HPDE6-E6E7 (cell line): Measurements from ENCODE around the gene ITPKC.

Experiments
- DNase-seq: peaks from one replicate; pipeline ENCODE4 v3.0.0; 2011; ENCODE audit warnings: missing footprints; ENCODE audit errors: extremely low spot score

ITPKC gene

DNA sequence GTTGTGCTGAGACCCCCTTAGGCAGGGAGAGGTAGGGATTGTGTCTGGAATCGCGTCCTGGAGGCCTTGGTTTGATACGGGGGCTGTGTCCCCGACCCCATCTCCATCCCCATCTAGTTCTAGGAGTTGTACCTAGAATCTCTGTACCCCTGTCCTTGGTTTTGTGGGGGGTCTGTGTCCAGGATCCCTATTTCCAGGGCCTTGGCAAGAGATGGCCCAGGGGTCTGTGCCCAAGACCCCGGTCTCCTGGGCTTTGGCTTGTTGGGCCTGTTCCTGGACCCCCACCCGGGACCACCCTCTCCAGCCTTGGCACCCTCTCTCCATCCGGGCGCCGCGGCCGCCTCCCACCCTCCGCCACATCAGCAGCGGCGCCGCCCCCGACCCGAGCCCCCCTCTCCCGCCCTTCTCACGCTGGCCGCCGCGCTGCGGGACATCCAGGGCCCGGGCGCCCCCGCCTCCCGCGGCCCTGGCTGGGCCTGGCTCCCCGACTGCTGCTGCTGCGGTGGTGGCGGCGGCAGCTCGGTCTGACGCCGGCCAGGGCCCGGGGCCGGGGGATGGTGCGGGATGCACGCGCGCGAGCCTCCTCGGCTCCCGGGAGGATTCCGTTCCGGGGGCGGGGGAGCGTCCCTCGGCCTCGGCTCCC lies 26.7 kb upstream of the ITPKC start, which contains the start of gene NUMBL:
NUMBL (minus strand) TSS at position 602 of the 643 bp plus-strand sequence; CDS start at position 434, 168 bp downstream.
- DNase-seq = no peak

DNA sequence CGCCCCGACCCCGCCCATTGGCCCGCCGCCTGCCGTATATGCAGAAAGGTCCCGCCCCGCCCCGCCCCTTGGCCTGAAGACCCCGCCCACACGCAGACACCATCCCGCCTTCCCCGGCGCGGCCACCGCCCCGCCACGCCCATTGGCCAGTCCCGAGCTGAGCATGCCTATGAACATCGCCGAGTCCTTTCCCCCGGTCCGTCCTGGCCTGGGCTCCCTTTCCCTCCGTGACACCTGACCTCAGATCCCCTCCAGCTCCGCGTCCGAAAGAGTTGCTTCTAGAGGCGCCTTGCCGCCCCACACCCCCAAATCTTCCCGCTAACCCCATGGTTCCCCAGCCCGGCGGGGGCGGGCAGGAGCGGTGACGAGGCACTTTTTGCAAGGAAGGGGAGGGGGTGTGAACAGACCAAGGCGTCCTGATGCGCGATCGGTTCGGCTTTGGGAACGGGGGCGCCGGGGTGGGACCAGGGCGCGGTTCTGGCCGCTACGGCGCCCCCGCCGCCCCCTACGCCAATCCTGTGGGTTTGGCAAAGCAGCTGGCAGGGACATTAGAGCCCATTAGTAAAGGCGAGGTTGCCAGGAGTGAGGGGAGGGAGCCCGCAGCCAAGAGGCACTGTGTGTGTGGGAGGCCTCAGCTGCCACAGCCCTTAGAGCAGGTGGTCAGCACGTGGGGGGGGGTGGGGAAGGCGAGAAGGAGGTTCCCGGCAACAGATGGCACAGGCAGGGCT lies 26.1 kb upstream of the ITPKC start:
- DNase-seq = peak; percentile 97

DNA sequence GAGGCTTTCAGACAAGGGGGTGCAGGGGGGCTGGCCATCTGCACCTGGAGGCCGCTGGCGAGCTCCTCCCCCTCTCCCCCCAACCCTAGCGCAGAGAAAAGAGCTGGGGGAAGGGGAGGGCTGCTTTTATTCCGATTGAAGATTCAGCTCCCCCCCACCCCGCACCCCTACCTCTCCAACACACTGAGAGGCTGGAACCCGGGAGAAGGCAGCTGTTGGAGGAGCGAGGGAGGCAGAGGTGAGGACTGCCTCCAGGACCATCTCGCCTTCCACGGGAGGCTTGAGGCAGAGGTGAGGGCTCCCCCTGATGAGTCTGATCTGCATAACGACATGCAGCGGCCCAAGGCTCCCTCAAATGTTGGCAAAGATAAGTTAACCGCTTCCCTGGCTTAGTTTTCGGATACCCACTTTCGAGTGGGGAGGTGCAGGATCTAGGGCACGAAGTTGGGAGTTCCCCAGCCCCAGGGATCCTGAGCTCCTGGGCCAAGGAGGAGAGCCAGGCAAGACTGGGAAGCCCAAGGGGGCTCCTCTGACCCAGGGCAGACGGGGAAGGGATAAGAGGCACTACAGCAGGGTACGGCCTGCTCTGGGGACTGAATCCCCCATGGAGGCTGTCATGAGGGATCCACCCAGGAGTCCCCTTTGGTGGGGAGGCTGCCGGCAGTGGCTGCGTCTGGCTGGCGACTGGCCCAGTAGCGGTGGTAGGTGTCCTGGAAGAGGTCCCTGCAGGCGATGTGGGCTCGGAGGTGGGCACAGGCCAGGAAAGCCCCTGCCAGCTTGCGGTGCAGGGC lies 25.3 kb upstream of the ITPKC start:
- DNase-seq = no peak

DNA sequence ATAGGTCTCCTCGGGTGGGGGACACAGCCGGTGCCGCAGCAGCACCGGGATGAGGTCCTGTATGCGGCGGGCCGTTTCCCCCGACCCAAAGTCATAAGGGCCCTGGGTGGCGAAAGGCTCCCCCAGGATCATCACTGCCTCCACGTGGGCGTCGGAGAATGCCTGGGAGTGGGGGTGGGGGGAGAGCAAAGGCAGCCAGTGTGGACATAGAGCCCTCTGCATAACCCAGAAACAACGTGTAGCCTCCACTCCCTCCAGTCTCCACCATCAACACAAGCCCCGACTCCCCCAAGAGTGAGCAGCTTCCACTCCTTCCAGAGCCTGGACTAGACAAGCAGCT lies 24.7 kb upstream of the ITPKC start:
- DNase-seq = no peak

DNA sequence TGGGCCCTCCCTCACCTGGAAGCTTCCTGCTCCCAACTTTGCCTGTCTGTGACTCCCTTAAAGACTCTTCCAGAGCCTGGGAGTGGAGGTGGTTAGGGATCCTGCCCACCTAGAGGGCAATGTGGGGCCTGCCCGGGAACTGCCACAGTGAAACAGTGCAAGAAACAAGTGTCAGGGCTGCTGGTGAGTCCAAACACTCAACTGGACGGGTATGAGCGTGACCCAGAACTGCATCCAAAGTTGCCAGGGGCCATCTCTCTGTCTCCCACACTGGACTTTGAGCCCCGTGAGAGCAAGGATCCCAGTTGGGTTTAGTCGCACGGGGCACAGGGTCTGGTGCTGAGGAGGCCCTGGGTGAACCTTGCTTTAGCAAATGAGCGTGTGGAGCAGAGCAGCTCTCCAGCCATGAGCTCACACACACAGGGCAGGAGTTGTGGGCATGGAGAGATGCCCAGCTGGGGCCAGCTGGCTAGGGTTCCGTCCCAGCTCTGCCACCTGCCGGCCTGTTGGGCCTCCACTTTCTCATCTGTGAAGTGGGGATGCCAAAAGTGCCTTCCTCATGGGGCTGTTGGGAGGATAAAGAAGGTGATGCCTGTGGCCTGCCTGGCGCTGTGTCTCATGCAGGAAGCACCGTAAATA lies 23.6 kb upstream of the ITPKC start:
- no peak for DNase-seq

DNA sequence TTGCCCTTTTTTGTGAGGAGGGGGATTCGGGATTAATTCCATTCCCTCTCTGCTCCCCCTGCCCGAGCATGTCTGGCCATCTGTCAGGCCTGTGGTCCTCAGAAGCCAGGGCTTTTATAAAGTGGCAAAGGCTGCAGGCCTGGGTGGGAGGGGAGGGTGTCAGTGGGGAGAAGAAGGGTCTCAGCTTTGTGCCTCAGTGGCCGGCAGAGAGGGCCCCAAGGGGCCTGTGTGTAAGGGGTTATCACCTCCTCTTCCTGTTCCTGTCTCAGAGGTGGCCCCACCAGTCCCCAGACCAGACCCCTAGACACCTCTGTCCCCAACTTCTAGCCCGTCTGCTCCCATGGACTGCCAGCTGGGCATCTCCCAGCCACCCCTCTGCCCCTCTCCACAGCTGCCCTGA lies 23.0 kb upstream of the ITPKC start:
- no peak for DNase-seq

DNA sequence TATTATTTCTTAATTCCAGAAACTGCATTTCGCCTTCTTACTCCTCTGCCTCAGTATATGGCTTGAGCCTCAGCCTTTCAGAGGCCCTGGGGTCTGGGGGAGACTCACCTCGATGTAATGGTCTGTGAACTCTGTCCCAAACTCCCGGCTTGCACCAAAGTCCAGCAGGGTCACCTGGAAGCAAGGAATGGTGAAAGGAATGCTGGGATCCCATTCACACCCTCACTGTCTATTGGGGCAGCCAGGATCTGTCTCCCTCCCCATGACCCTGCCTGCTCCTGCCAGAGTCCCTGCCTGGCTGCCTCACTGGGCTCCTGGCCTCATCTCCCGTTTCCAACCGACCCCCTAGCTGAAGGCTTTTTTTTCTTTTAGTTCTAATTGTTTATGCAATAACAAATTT lies 21.0 kb upstream of the ITPKC start:
- DNase-seq = no peak

DNA sequence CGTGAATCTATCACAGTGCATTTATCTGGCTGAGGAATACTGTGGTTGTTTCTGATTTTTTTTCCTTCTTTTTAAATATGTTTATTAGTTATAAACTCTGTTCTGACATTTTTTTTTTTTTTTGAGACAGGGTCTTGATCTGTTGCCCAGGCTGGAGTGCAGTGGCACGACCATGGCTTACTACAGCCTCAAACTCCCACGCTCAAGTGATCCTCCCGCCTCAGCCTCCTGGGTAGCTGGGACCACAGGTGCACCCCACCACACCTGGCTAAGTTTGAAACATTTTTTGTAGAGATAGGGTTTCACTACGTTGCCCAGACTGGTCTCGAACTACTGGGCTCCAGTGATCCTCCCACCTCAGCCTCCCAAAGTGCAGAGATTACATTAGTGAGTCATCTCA lies 19.9 kb upstream of the ITPKC start:
- no peak for DNase-seq

DNA sequence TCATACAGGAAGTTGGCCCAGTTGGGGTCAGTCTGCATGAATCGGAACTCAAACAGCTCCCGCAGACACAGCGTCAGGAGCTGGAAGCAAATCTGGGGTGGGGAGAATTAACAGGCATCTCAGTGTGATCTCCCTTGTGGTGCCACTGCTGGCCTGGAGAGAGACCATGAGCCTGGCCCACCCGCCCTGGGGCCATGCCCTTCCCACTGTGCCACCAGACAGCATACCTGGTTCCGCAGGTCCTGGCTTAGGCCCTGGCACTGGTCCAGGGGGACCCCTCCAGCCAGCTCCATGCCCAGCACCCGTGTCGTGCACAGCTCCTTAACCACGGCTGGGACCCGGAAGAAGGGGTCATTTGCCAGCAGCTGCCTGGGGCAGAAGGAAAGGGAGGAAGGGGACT lies 16.8 kb upstream of the ITPKC start:
- DNase-seq = no peak

DNA sequence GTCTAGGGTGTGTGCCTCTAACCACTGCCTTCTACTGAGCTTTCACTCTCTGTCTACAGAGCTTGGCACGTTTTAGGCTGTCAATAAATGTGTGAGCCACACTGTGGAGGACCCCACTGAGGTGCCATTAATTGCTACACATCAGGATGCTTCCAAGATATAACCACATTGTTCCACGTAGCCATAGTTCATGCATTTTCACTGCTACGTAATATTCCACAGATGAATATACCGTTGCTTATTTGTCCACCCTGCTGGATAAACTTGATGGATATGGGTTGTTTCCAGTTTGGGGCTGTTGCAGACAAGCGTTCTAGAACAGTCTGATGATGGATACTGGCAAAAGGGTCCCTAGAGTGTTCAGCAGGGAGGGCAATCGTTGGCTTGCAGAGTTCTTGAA lies 15.2 kb upstream of the ITPKC start:
- no peak for DNase-seq

DNA sequence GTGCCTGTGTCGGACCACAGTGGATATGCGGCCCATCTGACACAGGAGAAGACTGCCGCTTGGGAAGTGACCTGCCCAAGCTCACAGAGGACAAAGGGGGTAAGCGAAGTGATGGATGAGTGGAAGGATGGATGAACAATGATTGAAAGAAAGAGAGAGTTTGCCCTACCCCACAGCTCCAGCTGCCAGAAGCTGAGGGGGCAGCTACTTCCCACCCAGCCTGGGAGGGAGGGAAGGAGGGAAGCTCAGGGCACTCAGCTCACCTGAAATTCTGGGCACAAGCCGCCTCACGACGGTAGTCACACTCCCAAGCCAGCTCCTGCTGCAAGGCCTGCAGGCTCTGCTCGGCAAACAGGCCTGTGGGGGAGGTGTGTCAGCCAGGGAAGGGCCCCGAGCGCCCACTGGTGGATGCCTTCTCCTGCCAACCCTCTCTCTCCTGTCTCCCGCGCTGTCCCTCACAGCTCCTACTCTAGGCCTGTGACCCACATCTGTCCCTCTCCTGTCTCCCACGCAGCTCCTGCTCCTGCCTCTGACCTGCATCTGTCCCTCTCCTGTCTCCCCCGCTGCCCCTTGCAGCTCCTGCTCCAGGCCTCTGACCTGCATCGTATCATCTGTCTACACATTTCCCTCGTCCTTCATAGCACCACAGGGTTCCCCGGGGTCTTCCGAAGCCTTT lies 14.4 kb upstream of the ITPKC start:
- DNase-seq = no peak

DNA sequence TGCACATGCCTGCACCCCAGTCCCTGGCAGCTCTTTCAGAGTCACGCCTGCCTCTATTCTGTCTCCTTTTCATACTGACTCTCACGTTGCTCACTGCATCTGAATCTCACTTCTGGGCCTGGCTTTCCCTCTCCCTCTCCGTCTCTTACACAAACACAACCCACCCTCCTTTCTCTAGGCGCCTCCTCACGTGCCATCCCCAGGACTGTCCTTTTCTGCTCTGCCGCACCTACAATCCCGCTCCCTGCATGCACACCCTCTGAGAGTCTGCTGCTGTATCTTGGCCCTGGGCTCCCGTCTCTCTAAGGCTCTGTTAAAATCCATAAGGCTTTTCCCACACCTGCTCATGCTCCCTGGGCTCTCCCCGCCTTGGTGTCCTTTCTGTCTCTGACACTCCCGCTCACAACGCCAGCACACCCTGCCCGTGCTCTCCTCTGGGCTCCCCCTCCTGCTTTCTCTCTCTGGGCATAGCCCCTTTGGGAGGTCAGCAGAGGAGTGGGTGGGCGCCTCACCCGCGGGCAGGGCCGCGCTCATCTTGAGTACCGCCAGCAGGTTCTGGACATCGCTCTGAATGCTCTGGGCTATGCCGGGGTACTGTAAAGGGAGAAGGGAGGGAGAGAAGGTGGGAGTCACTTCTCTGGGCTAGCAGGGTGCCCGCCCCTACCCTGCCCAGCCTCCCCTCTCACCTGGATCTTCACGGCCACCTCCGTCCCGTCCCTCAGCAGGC lies 13.7 kb upstream of the ITPKC start:
- no peak for DNase-seq

DNA sequence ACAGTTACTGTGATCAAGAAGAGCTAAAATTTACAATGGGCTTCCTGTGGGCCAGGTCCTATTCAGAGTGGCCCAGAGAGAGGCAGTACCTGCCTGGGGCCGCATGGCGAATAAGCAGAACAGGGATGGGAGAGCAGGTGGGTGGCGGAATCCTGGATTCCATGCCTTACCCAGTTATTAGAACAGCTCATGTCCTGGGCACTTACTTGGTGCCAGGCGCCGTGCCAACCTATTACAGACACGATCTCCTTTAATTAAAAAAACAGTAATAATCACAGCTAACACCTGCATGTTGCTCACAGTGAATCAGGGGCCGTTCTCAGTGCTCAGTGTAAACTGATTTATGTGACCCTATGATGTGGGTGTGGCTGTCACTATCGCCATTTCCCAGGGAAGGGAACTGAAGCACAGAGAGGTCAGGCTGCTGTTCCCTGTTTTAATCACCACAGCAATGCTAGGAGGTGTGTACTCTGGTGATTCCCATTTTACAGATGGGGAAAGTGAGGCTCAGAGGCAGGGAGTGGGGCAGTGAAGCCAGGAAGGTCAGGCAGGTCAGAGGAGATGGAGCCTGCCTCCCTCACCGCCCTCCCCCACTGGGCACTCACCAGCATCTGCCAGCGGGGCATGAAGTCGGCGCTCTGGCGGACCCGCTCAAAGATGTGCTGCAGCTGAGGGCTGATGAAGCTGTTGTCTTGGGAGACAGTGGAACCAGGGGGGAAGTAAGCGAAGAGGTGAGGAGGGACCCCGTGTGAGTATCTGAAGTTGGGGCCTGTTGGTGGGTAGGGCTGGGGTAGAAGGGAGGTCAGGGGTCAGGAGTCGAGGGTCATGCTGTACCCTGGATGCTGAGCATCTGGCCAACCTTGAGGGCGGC lies 12.2 kb upstream of the ITPKC start:
- DNase-seq = no peak

DNA sequence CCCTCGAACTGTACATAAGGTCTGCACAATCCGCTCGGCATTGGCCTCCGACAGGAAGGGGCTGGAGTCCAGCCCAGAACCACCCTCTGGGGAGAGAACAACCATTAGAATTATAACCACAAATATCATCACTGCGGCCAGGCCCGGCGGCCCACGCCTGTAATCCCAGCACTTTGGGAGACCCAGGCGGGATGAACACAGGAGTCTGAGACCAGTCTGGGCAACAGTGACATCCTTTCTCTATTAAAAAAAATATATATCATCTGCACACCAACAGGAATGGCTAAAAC lies 11.6 kb upstream of the ITPKC start:
- DNase-seq = no peak

DNA sequence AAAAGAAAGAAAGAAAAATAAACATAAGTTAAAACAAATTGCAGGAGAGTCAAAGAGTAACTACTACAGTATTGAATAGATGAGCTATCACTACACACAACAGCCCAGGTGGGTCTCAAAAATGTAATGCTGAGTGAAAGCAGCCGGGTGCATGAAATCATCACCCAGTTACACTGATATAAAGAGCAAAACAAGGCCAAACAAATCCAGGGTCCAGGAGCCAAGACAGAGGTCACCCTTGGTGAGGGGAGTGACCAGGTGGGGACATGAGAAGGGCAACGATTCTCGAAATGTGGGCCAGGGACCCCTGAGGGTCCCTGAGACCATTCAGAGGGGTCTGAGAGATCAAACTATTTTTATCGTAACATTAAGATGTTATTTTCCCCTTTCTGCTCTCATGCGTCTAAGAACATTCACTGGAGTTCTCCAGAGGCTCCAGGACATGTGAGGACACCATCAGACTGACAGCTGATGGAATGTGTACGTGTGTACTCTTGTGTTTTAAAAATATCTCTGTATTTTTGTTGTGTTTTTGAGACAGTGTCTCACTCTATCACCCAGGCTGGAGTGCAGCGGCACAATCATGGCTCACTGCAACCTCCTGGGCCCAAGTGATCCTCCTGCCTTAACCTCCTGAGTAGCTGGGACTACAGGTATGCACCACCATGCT lies 10.8 kb upstream of the ITPKC start:
- no peak for DNase-seq

DNA sequence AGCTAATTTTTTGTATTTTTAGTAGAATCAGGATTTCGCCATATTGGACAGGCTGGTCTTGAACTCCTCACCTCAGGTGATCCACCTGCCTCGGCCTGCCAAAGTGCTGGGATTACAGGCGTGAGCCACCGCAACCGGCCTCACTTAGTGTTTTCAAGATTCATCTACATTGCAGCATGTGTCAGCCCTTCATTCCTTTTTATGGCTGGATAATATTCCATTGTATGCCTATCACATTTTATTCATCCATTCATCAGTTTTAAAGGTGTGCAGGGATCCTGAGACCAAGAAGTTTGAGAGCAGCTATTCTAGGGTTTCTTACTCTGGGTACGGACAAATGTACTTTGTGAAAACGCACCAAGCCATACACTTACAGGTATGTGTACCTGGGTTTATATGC lies 9.3 kb upstream of the ITPKC start:
- no peak for DNase-seq

DNA sequence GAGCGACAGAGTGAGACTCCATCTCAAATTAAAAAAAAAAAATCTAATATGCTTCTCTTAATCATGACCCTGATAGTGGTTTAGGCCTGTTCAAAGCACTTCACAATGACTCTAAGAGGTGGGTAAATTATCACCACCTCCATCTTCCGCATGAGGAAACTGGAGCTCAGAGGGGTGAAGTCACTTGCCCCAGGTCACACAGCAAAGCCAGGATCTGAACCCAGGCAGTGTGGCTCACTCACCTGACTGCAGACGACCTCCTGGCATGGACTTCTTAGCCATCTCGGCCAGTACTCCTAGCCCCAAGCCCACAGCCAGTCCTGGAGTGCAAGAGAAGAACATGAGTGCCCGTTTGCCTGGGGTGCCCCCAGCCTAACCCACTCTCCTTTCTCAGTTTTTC lies 7.1 kb upstream of the ITPKC start:
- no peak for DNase-seq

DNA sequence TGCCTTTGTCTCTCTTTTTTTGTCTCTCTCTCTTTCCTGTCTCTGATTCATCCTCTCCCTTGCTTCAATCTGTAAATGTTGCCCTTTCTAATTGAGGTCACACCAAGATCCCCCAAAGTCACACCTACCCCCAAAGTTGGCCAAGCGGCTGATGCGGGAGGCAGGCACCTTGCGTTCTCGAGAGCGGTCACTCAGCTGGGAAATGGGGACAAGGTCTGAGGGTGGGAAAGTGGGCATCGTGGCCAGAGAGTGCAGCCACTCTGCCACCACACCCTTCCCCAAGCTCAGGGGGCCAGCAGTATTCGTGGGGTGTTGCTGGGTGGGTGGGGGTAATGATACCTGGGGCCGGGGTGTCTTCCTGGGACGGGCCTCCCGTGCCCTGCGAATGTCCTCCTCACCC lies 3.0 kb upstream of the ITPKC start:
- DNase-seq = no peak

DNA sequence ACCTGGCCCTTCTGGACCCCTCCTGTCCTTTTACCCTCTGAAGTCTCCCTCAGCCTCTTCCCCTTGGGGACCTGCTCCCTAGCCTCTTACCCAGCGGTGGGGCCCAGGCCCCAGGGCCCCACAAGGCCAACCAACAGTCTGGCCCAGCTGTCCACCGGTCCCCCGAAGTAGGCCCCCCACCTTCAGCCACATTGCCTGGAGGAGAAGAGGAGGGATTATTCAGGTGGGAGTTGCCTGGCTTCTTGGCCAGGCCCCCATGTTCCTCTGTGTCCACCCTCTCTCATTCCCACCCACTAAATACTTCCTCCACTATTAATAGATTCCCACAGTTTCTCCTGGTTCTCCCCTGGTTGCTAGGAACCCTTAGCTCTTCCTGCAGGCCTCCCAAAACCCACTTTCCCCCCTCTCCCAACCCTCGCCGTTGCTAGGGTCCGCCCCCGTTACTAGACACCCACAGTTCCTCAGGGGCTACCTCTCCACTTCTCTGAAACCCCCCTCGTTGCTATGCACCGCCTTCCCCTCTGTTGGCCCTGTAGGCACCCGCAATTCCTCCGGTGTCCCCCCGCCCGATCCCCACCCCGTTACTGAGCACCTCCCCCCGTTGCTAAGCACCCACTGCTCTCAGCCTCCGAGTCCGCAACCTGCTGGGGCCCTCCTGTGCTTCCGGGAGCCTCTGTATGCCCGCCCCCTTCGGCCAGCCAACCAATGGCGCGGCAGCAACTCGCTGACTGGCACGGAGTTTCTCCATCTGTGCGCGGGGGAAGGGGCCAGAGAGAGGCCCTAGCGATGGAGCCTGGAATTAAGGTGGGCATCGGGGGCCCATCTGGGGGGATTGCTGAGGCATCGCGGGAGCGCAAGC lies 2.2 kb upstream of the ITPKC start:
- peak; percentile 89 for DNase-seq
